T-helper 2 cell treated with Interferon-gamma antibody and Interleukin-4, amounts not matched to agents 5 μg/mL and 100 μg/mL, for 36 hours (primary cell): ENCODE results near the gene THBD.

Source experiments
- DNase-seq: peaks from one replicate; pipeline ENCODE4 v3.0.0; 2021; ENCODE audit warnings: low spot score
- H3K27ac Mint-ChIP-seq: one replicate; pipeline ENCODE4 v1.8.0; 2021; ENCODE audit warnings: mild to moderate bottlenecking, mixed read lengths
- H3K27me3 Mint-ChIP-seq: one replicate; pipeline ENCODE4 v1.8.0; 2021; ENCODE audit warnings: low read depth, mixed read lengths
- H3K36me3 Mint-ChIP-seq: one replicate; pipeline ENCODE4 v1.8.0; 2021; ENCODE audit warnings: low read depth, mixed read lengths
- H3K4me1 Mint-ChIP-seq: one replicate; pipeline ENCODE4 v1.8.0; 2021; ENCODE audit warnings: low read depth, mixed read lengths
- H3K4me3 Mint-ChIP-seq: one replicate; pipeline ENCODE4 v1.8.0; 2022; ENCODE audit warnings: mild to moderate bottlenecking, moderate library complexity, mixed read lengths
- H3K9me3 Mint-ChIP-seq: one replicate; pipeline ENCODE4 v1.8.0; 2021; ENCODE audit warnings: mixed read lengths

The THBD gene

GRCh38 chr20:23079016-23079351 lies 29.5 kb upstream of the THBD start:
- H3K9me3 Mint-ChIP-seq: no peaks in the 10 kb centered on the region
- H3K27ac Mint-ChIP-seq: no peak overlapping the region
- H3K4me1 Mint-ChIP-seq: peaks cover 8% of the 10 kb centered on the region
- DNase-seq: no peak
- no peak overlapping the region for H3K4me3 Mint-ChIP-seq
- peaks cover 3% of the 10 kb centered on the region for H3K27me3 Mint-ChIP-seq
- no peaks in the 10 kb centered on the region for H3K36me3 Mint-ChIP-seq

- H3K4me1 Mint-ChIP-seq: peaks cover 7% of the 10 kb centered on the region
- H3K9me3 Mint-ChIP-seq: no peaks in the 10 kb centered on the region
- H3K27me3 Mint-ChIP-seq: peaks cover 3% of the 10 kb centered on the region
- H3K4me3 Mint-ChIP-seq: no peak overlapping the region
- no peak for DNase-seq
- no peaks in the 10 kb centered on the region for H3K36me3 Mint-ChIP-seq
- no peak overlapping the region for H3K27ac Mint-ChIP-seq
Measured at GRCh38 chr20:23078351-23079015, 29.0 kb upstream of the THBD start.

DNA sequence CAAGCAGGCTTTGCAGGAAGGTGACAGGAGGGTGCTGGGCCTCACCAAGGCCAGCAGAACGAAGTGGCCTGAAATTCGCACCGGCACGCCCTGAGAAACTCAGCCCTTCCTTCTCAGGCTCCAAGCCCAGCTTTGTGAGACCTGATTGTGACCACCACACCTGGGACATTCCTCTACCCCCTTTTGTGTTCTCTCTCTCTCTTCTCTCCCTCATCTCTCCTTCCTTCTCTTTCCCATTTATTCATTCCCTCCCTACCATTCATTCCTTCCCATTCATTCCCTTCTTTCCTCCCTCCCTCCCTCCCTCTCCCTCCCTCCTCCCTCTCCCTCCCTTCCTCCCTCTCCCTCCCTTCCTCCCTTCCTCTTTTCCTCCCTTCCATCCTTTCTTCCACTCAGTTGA lies 27.8 kb upstream of the THBD start:
- Mint-ChIP-seq H3K27me3 (peaks cover 3% of the 10 kb centered on the region), H3K4me1 (peaks cover 2% of the 10 kb centered on the region), H3K36me3 (no peaks in the 10 kb centered on the region), H3K9me3 (no peaks in the 10 kb centered on the region), H3K4me3 (no peak overlapping the region), H3K27ac (no peak overlapping the region)
- DNase-seq: no peak

- H3K27me3 Mint-ChIP-seq: no peaks in the 10 kb centered on the region
- H3K9me3 Mint-ChIP-seq: no peaks in the 10 kb centered on the region
- no peaks in the 10 kb centered on the region for H3K4me1 Mint-ChIP-seq
- no peak for DNase-seq
- no peak overlapping the region for H3K27ac Mint-ChIP-seq
- no peak overlapping the region for H3K4me3 Mint-ChIP-seq
- no peaks in the 10 kb centered on the region for H3K36me3 Mint-ChIP-seq
Measured at GRCh38 chr20:23074052-23074451, 24.6 kb upstream of the THBD start.

DNA sequence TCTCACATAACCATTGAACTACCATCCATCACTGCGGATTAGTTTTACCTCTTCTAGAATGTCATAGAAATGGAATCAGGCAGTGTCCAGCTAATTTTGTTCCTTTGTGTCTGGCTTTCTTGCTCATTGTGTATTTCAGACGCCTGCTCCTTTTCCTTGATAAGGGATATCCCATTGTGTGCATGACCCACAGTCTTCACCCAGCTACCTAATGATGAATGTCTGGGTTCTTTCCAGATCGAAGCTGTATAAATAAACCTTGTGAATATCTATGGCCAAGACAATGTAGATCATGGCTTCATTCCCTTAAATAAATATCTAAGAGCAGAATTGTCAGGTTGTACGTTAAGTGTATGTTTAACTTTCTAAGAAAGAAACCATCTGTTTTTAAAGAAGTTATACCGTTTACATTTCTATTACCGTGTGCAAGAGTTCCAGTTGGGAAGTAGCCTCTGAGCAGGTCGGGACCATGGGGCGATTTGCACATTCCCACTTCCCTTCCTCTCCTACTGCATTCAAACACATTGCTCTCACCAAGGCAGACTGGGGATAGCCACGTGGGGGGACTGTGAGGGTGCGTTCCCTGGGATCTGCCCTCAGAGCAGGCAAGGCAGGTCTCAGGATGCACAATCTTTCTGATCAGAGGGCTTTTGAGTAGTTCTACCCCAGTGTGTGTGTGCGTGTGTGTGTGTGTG lies 23.6 kb upstream of the THBD start:
- Mint-ChIP-seq H3K27ac (no peak overlapping the region), H3K4me1 (no peaks in the 10 kb centered on the region), H3K4me3 (no peak overlapping the region), H3K27me3 (no peaks in the 10 kb centered on the region), H3K9me3 (no peaks in the 10 kb centered on the region), H3K36me3 (no peaks in the 10 kb centered on the region)
- no peak for DNase-seq

- Mint-ChIP-seq H3K4me3 (no peak overlapping the region), H3K9me3 (no peaks in the 10 kb centered on the region), H3K36me3 (no peaks in the 10 kb centered on the region), H3K4me1 (no peaks in the 10 kb centered on the region), H3K27me3 (no peaks in the 10 kb centered on the region), H3K27ac (no peak overlapping the region)
- no peak for DNase-seq
Measured at GRCh38 chr20:23071996-23072395, 22.5 kb upstream of the THBD start.

GRCh38 chr20:23071398-23071797 lies 21.9 kb upstream of the THBD start:
- Mint-ChIP-seq H3K4me3 (no peak overlapping the region), H3K9me3 (no peaks in the 10 kb centered on the region), H3K4me1 (no peaks in the 10 kb centered on the region), H3K36me3 (no peaks in the 10 kb centered on the region), H3K27me3 (peaks cover 2% of the 10 kb centered on the region), H3K27ac (no peak overlapping the region)
- no peak for DNase-seq

GRCh38 chr20:23069108-23069507 lies 19.6 kb upstream of the THBD start:
- H3K4me1 Mint-ChIP-seq: no peaks in the 10 kb centered on the region
- no peaks in the 10 kb centered on the region for H3K9me3 Mint-ChIP-seq
- peaks cover 7% of the 10 kb centered on the region for H3K27me3 Mint-ChIP-seq
- no peak overlapping the region for H3K27ac Mint-ChIP-seq
- no peaks in the 10 kb centered on the region for H3K36me3 Mint-ChIP-seq
- H3K4me3 Mint-ChIP-seq: no peak overlapping the region
- DNase-seq: no peak

DNA sequence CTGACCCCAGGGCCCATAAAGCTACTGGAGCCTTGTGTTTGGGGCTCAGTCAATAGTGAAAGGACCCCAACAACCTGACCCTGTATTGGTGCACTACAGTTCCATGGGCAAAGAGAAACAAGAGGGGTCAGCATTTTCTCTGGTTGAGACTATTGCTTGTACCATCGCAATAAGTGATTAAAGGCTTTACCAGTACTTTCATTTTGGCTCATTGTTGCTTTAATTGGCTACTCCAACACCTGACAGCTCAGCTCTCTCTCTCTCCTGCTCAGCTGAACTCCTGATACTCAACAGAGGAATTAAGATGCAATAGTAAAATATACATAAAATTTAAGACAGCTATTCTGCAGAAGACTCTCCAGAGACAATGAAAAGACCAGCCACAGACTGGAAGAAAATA lies 18.8 kb upstream of the THBD start:
- no peaks in the 10 kb centered on the region for H3K9me3 Mint-ChIP-seq
- no peaks in the 10 kb centered on the region for H3K36me3 Mint-ChIP-seq
- H3K4me3 Mint-ChIP-seq: no peak overlapping the region
- DNase-seq: no peak
- peaks cover 7% of the 10 kb centered on the region for H3K27me3 Mint-ChIP-seq
- no peaks in the 10 kb centered on the region for H3K4me1 Mint-ChIP-seq
- no peak overlapping the region for H3K27ac Mint-ChIP-seq

GRCh38 chr20:23066772-23067171 lies 17.3 kb upstream of the THBD start:
- DNase-seq: no peak
- no peak overlapping the region for H3K27ac Mint-ChIP-seq
- H3K27me3 Mint-ChIP-seq: peaks cover 7% of the 10 kb centered on the region
- no peaks in the 10 kb centered on the region for H3K36me3 Mint-ChIP-seq
- no peak overlapping the region for H3K4me3 Mint-ChIP-seq
- H3K4me1 Mint-ChIP-seq: no peaks in the 10 kb centered on the region
- H3K9me3 Mint-ChIP-seq: no peaks in the 10 kb centered on the region

DNA sequence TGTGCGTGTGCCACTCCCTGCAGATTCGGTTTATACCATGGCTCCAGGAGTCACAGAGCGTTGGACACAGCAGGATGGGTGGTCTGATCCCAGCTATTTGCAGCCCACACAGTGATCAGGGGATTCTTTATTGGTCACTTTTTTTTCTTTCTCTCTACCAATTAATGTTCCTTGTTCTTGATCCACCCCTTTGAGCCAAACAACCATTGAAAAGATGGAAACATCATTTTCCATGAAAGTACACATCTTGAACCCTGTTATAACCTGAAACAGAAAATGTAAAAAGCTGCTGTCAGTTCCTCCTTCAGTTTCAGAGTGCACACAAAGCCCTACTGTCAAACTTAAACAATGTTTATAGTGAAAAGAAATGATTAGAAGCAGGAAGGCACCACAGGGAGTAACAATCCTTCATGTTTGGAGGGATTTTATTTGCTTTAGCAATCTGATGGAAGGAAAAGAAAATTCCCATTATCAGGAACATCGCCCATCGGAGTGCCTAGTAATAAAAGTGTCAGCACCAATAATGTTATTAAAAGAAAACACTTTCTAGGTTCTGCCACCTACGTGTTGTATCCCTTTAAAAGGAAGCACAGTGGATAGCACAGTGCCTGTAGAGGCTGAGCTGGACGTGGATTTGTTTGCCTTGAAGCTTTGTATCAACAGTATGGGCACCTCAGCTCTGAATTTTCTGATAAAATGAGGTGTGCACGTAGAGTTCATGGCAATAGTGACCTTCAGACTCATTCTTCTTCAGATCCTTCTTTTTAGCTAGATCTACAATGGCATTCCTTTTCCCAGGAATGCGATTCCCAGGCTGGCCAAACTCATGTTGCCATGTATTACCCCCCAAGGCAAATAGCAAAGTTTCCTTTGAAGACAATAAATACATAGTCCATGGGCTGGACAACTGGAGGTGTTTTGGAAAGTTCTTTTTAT lies 16.1 kb upstream of the THBD start:
- no peak for DNase-seq
- no peaks in the 10 kb centered on the region for H3K4me1 Mint-ChIP-seq
- H3K9me3 Mint-ChIP-seq: no peaks in the 10 kb centered on the region
- no peak overlapping the region for H3K27ac Mint-ChIP-seq
- H3K36me3 Mint-ChIP-seq: no peaks in the 10 kb centered on the region
- no peak overlapping the region for H3K4me3 Mint-ChIP-seq
- peaks cover 8% of the 10 kb centered on the region for H3K27me3 Mint-ChIP-seq

GRCh38 chr20:23063581-23063980 lies 14.1 kb upstream of the THBD start:
- H3K4me3 Mint-ChIP-seq: no peak overlapping the region
- H3K36me3 Mint-ChIP-seq: no peaks in the 10 kb centered on the region
- no peaks in the 10 kb centered on the region for H3K9me3 Mint-ChIP-seq
- peaks cover 10% of the 10 kb centered on the region for H3K27me3 Mint-ChIP-seq
- no peak overlapping the region for H3K27ac Mint-ChIP-seq
- no peaks in the 10 kb centered on the region for H3K4me1 Mint-ChIP-seq
- no peak for DNase-seq

GRCh38 chr20:23063168-23063567 lies 13.7 kb upstream of the THBD start:
- no peaks in the 10 kb centered on the region for H3K9me3 Mint-ChIP-seq
- H3K4me3 Mint-ChIP-seq: no peak overlapping the region
- DNase-seq: no peak
- no peak overlapping the region for H3K27ac Mint-ChIP-seq
- H3K36me3 Mint-ChIP-seq: no peaks in the 10 kb centered on the region
- H3K27me3 Mint-ChIP-seq: peaks cover 10% of the 10 kb centered on the region
- H3K4me1 Mint-ChIP-seq: no peaks in the 10 kb centered on the region

DNA sequence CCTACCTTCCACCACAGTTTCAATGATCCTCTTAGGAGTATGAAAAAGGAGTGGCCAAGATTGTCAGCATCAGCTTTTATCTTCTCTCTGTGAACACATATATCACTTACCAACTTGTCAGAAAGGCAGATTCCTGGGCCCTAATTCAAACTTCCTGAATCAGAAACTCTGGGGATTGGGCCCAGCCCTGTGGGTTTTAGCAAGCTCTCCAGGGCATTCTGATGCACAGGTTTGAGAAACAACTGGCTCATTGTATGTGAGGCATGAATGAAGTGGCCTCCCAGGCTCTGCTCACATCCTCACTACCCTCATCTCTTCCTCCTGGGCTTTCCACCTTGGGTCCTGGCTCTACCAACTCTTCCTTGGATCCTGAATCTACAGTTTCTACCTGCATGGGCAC lies 13.2 kb upstream of the THBD start:
- H3K27ac Mint-ChIP-seq: no peak overlapping the region
- no peaks in the 10 kb centered on the region for H3K36me3 Mint-ChIP-seq

More for the DNA sequence above, 13.2 kb upstream of the THBD start:
- Mint-ChIP-seq H3K4me3 (no peak overlapping the region), H3K27me3 (peaks cover 12% of the 10 kb centered on the region), H3K4me1 (no peaks in the 10 kb centered on the region), H3K9me3 (no peaks in the 10 kb centered on the region)
- no peak for DNase-seq
